Choroid plexus epithelial cell (primary cell): Measurements from ENCODE around the gene QRICH1.

Experiments
- DNase-seq: peaks from one replicate; pipeline ENCODE4 v3.0.0-alpha.2; 2010; ENCODE audit warnings: low read depth
- H3K4me3 ChIP-seq: 2 replicates; pipeline ENCODE4 v1.5.1; 2011; ENCODE audit warnings: low read depth, mild to moderate bottlenecking, control low read depth, low read length, moderate library complexity
- TF ChIP-seq, protein P1 (sequence below): conservative IDR thresholded peaks from 2 replicates; pipeline ENCODE4 v1.5.1; 2011; ENCODE audit warnings: low read depth, mild to moderate bottlenecking, control low read depth, inconsistent platforms, low read length, moderate library complexity

The QRICH1 gene

DNA sequence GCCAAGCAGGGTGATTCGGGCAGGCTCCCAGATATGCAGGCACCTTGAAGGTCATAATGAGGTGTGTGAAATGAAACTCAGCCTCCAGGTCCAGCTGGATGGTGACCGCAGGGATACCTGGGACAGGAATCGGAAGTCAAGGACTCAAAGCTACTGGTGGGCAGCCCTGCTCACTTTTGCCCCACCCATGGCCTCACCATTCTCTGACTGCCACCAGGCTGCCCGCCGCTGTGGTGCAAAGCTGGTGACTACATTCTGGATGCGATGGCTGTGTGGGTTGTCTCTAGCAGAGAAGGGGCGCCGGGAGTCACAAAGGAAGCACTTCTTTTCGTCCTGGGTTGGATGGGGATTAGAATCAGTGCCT, 38.2 kb upstream of the QRICH1 start:
- no peak for DNase-seq
- TF ChIP-seq, protein P1, sequence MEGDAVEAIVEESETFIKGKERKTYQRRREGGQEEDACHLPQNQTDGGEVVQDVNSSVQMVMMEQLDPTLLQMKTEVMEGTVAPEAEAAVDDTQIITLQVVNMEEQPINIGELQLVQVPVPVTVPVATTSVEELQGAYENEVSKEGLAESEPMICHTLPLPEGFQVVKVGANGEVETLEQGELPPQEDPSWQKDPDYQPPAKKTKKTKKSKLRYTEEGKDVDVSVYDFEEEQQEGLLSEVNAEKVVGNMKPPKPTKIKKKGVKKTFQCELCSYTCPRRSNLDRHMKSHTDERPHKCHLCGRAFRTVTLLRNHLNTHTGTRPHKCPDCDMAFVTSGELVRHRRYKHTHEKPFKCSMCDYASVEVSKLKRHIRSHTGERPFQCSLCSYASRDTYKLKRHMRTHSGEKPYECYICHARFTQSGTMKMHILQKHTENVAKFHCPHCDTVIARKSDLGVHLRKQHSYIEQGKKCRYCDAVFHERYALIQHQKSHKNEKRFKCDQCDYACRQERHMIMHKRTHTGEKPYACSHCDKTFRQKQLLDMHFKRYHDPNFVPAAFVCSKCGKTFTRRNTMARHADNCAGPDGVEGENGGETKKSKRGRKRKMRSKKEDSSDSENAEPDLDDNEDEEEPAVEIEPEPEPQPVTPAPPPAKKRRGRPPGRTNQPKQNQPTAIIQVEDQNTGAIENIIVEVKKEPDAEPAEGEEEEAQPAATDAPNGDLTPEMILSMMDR, result no peak
- H3K4me3 ChIP-seq, result peak overlapping the region; percentile 92

DNA sequence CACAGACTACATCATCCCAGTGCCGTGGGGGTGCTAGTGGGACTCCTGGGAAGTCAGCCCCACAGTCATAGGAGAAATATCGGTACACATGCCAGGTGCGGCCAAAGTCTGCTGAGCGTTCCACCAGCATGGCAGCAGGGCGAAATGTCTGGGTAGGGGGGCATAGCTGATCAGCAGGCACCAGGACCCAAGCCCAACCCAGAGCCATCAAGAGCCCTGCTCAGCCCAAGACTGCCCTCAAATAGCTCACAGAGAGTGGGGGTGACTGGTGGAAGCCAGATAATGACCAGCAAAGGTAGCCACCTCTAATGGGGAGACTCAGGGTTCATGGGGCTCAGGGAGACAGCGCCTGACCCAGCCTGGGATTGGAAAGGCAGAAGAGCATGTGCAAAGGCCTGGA, 37.7 kb upstream of the QRICH1 start:
- peak overlapping the region; percentile 92 for H3K4me3 ChIP-seq
- TF ChIP-seq, protein P1, result no peak
- DNase-seq, result no peak

DNA sequence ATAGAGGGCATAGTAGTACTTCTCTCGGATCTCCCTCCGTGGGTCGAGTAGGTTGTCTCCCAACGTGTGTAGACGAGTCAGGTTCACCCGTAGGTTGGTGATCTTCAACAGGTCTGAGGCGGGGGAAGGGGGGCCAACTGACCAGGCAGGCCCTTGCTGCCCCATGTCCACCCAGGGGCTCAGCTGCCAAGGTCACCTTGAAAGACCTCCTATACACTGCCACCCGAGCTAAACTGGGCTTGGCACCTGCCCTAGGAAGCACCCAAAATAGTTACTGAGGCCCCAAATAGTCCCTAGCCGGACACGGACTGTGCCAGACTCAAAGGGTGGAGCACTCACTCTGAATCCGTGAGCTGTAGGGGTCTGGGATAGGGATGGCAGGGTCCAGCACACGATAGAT, 37.2 kb upstream of the QRICH1 start:
- TF ChIP-seq, protein P1, result no peak
- no peak overlapping the region for H3K4me3 ChIP-seq
- no peak for DNase-seq

DNA sequence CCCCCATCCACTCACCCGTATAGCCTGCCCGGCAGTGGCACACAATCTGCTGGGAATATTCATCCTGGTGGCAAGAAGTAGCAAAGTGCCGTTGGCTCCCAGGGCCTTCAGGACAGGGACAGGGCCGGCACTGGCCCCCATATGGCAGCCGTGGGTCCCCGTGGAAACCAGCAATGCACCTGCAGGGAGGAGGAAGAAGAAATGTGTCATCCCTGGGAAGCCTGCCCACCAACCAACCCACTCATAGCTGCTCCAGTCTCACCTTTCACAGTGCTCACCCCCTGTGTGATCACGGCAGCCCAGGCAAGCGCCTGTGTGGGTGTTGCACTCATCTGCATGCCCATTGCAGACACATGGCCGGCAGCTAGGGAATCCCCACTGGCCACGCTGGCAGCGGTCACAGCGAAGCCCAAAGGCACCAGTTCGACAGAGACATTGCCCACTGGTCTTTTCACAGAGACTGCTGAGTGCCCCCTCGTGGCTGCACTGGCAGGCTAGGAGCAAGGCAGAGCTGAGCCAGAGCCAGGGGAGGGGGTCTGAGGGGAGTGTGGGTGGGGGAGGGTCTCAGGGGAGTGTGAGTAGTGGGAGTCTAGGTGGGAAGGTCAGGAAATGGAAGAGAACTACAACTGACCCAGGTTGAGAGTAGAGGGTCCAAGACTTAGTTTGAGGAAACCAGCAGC, 31.3 kb upstream of the QRICH1 start:
- DNase-seq, result no peak
- TF ChIP-seq, protein P1, result peak; percentile 30
- H3K4me3 ChIP-seq, result no peak overlapping the region

DNA sequence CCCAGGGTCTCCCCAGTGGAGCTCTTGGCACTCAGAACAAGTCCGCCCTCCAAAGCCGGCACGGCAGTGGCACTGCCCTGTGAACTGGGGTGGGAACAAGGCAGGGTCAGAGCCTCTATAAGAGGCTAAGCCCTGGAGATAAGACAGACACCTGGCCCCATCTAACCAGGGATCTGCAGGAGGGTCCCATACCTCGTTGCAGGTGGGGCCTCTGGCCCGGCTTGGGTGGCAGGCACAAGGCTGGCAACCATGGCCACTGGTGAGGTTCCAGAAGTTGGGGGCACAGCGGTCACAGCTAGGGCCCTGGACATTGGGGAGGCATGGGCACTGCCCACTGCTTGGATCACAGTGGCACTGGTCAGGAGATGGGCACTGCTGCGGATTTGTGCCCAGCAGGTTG, 30.3 kb upstream of the QRICH1 start:
- no peak overlapping the region for H3K4me3 ChIP-seq
- TF ChIP-seq, protein P1, result no peak
- no peak for DNase-seq

DNA sequence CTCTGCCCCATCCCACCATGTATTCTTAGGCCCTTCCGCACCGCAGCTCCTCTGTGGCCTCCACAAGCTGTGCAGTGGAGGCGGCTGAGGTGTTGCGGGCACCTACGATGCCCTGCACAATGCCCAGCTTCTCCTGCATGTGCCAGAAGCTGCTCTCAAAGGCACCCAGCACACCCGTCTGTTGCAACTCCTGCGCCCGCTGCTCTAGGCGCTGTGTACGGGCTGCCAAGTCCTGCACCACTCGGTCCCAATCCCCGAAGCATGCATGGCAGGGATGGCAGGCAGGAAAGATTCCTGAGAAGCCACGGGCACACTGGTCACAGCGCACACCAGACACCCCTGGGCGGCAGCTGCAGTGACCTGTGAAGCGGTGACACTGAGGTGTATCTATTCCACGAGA, 29.8 kb upstream of the QRICH1 start:
- no peak overlapping the region for H3K4me3 ChIP-seq
- DNase-seq, result no peak
- TF ChIP-seq, protein P1, result no peak

DNA sequence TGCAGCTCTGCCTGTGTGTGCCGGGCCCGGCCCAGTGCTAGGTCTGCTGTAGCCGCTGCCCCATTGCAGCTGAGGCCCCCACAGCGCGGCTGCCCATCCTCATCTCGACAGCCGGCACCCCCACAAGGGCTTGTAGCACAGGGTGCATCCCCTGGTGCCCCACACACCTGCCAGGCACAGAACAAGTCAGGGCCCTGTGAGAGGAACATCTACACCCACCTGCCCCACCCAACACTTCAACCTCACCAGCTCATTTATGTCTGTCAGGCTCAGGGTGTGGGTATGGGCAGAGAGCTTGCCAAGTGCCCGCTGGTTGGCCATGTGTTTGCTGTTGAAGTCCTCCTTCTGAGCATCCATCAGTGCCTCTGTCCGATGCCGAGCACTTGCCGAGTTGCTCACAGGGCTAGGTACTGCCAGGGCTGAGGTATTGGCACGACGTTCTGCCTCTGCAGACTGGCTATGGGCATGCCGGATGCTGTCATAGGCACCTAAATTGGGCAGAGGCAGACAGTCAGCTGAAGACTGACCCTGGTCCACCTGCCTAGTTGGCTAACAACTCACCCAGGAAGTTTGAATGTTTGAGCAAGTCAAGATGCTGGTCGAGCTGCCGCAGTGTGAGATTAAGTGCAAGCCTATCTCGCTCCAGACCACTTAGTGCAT, 29.1 kb upstream of the QRICH1 start:
- TF ChIP-seq, protein P1, result no peak
- no peak for DNase-seq
- no peak overlapping the region for H3K4me3 ChIP-seq
